ENCODE data around the gene ZNF627. TPM values are rescaled to one million over a fixed set of nuclear protein-coding genes. Genes with fewer than 3 reads are reported as not detected.

Gene ZNF627
- total RNA-seq = 10 to 100 TPM in 7 of 8 experiments, 1 to 10 TPM in 1; 6.8 to 55.7 (median 42.5) TPM

DNA sequence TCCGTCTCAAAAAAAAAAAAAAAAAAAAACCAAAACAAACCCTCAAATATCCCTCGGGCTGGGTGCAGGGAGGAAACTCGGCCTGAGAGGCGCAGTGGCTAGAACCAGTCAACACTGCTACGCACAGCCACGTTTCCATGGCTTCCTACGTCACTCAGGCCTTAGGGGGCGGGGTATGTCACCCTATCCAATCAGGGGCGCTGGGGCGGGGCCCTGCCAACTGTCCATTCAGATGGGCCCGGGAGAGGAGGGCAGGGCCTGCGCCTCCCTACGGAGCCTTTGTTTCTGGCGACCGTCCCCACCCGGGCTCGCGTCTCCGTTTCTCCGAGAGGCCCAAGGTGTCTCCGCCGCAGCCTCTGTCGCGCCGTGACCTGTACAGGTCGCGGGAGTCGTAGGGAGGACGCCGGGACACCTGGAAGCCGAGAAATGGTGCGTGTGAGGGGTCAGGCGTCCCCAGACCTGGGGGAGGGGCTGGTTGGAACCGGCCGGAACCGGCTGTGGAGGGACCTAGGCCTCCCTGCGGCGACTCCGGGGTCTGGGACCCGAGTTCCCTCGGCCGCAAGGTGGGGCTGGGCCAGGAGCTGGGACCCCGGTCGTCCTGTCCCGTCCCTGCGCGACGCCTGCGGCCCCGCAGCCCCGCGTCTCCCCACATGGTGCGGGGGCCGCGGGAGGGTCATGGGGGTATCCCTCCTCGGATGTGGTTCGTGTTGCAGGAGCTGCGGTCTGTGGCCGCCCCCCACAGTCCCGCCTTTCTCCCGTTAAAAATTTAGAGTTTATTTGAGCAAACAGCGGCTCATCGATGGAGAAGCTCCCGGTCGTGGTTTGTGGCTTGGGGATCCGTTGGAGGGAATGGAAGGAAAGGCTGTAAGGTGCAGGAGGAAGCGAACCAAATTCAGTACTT, at the start of gene ZNF627:
Gene ZNF627, plus strand, starts transcription at position 282 of the 901 bp plus-strand sequence. Its CDS starts 145 bp downstream, at position 427.
- 0 to 7% (median 0%) methylated on average over 1 to 25 of the region's 67 CpGs; no CpG with 5 or more reads in 2 of the 10 experiments for WGBS, 10 experiments
- in situ Hi-C loops (cut with MboI; ENCODE audit: low pct_unique_long_range_greater_than_20kb in 2 of 9, low sequenced_read_pairs in 9 of 9, unreplicated experiment in 9 of 9) = no loop called here
- peak within 1 kb of the TSS; percentile 65 to 99 (median 90) for H3K4me3 ChIP-seq
- ATAC-seq (replicated peaks in 6 of 8) = peak; percentile 96 to 99 (median 98)
- peaks cover 7 to 17% of the 10 kb centered on the region in 2 donors for H3K4me1 ChIP-seq (replicated peaks in 1 of 2)
- peak within 1 kb of the TSS; percentile 99 for H3K27ac ChIP-seq

DNA sequence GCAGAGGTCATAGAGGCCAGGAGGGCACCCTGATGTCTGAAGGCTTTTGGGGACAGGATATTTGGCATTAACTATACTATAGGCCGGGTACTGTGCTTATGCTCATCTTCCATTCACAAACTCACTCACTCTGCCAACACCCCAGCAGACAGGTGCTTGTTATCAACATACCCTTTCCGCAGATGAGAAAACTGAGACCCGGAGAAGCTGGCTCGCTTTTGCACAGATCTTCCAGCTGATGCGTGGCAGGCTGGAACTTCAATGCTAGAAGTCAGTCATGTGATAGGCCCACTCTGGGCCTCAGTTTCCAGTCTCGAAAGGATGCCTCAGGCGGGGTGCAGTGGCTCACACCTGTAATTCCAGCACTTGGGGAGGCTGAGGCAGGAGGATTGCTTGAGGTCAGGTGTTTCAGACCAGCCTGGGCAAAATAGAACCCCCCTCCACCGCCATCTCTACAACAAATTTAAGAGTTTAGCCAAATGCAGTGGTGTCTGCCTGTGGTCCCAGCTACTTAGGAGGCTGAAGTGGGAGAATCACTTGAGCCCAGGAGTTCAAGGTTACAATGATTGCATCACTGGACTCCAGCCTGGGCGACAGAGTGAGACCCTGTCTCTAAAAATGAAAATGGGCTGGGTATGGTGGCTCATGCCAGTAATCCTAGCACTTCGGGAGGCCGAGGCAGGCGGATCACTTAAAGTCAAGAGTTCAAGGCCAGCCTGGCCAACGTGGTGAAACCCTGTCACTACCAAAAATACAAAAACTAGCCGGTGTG, 49.2 kb upstream of the ZNF627 start:
- WGBS, 10 experiments = 51 to 94% (median 83%) methylated on average over 1 to 9 of the region's 14 CpGs; no CpG with 5 or more reads in 1 of the 10 experiments
- ATAC-seq (replicated peaks in 6 of 8) = no peak
- Histone ChIP-seq H3K4me3 (no peak overlapping the region), H3K4me1 (replicated peaks in 1 of 2) (no peaks in the 10 kb centered on the region), H3K27ac (no peak overlapping the region)
- in situ Hi-C loops (cut with MboI; ENCODE audit: low pct_unique_long_range_greater_than_20kb in 2 of 9, low sequenced_read_pairs in 9 of 9, unreplicated experiment in 9 of 9) = no loop called here

DNA sequence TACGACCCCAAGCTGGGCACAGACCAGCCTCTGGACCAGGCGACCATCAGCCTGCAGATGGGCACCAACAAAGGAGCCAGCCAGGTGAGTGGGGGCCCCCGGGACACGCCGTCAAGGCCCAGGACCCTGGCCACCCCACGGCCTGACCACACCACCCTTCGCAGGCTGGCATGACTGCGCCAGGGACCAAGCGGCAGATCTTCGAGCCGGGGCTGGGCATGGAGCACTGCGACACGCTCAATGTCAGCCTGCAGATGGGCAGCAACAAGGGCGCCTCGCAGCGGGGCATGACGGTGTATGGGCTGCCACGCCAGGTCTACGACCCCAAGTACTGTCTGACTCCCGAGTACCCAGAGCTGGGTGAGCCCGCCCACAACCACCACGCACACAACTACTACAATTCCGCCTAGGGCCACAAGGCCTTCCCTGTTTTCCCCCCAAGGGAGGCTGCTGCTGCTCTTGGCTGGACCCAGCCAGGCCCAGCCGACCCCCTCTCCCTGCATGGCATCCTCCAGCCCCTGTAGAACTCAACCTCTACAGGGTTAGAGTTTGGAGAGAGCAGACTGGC, 47.8 kb upstream of the ZNF627 start:
- no peaks in the 10 kb centered on the region for H3K4me1 ChIP-seq (replicated peaks in 1 of 2)
- no peak overlapping the region for H3K27ac ChIP-seq
- H3K4me3 ChIP-seq = no peak overlapping the region
- no peak for ATAC-seq (replicated peaks in 6 of 8)
- in situ Hi-C loops (cut with MboI; ENCODE audit: low pct_unique_long_range_greater_than_20kb in 2 of 9, low sequenced_read_pairs in 9 of 9, unreplicated experiment in 9 of 9) = no loop called here
- 40 to 100% methylated on average over 1 to 3 of the region's 24 CpGs; no CpG with 5 or more reads in 8 of the 10 experiments for WGBS, 10 experiments

DNA sequence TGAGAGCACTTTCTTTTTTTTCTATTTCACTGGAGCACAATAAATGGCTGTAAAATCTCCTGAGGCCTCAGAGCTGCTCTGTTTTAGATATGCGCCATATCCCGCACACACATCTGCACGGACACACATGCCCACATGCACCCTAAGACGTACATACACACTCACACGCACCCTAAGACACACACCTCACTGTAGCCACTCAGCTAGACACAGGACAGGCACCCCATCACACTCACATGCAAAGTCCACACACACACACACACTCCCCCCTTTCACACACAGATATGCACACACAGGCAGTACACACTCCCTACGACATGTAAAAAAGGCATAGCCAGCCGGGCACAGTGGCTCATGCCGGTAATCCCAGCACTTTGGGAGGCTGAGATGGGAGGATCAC, 47.0 kb upstream of the ZNF627 start:
- ATAC-seq (replicated peaks in 6 of 8) = no peak
- no peak overlapping the region for H3K4me3 ChIP-seq
- in situ Hi-C loops (cut with MboI; ENCODE audit: low pct_unique_long_range_greater_than_20kb in 2 of 9, low sequenced_read_pairs in 9 of 9, unreplicated experiment in 9 of 9) = no loop called here
- no peak overlapping the region for H3K27ac ChIP-seq
- WGBS, 10 experiments = no CpG with 5 or more reads among the region's 8 CpGs
- no peaks in the 10 kb centered on the region for H3K4me1 ChIP-seq (replicated peaks in 1 of 2)

DNA sequence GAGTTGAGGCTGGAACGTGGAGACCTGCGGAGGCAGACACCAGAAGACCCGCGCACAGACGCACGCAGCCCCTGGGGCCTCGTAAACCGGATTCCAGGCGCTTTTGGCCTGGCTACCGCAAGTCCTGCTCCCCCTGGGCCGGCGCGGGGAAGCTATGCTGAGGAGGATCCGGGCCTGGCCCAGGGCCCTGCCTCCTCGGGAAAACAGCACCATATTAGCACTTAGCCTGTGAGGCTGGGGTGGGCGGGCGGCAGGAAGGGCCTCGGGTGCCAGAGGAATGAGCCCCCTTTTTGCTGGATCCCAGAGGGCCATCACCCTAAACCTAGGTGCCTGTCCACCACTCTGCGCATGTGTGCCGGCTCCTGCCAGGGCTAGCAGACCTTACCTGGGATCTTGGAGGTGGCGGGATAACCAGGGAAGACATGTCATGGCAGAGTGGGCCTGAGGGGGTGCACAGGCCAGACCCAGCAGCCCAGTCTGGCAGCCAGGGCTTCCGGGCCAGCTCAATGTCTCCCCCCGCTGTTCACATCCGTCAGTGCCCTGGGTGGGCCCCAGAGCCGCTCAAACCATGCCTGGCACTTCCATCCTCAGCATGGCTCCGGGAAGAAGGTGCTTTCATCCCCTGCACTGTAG, 45.6 kb upstream of the ZNF627 start:
- no peaks in the 10 kb centered on the region for H3K4me1 ChIP-seq (replicated peaks in 1 of 2)
- H3K27ac ChIP-seq = no peak overlapping the region
- in situ Hi-C loops (cut with MboI; ENCODE audit: low pct_unique_long_range_greater_than_20kb in 2 of 9, low sequenced_read_pairs in 9 of 9, unreplicated experiment in 9 of 9) = no loop called here
- H3K4me3 ChIP-seq = no peak overlapping the region
- 74 to 82% (median 82%) methylated on average over 3 to 7 of the region's 26 CpGs; no CpG with 5 or more reads in 7 of the 10 experiments for WGBS, 10 experiments
- ATAC-seq (replicated peaks in 6 of 8) = peak; percentile 35 to 88 (median 55)

DNA sequence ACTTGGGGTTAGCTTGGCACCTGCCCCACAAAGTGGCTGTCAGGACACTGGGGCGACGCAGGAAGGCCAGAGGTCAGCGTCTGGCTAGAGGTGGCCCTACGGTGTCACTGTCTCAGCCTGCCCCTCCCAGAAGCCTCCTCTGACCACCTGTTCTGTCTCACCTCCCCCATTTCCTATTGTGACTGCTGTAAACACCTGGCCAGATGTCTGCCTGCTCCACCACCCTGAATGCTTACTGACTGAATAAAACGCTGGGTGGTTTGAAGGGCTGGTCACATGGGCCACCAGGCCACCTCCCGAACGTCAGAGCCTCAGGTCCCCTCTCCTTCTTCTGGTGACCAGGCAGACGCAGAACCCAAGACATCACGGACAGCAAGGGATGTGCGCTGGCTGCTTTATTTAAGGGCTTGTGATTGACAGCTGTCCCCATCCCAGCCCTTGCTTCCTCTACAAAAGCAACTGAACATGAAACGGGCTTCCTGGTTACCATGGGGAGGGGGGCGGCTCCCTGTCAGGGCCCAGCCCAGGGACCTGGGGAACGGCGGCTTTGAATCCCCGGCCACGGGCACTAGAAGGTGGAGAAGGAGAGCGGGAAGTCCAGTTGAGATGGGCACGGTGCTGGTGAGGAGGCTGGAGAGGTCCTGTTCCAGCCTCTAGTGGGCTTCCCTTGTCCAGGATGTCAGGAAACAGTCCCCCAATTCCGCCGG, 44.5 kb upstream of the ZNF627 start:
- ATAC-seq (replicated peaks in 6 of 8) = peak in 3 of 8 experiments; percentile 1 to 9 (median 5)
- H3K27ac ChIP-seq = no peak overlapping the region
- in situ Hi-C loops (cut with MboI; ENCODE audit: low pct_unique_long_range_greater_than_20kb in 2 of 9, low sequenced_read_pairs in 9 of 9, unreplicated experiment in 9 of 9) = no loop called here
- 30 to 100% (median 97%) methylated on average over 1 to 4 of the region's 20 CpGs; no CpG with 5 or more reads in 5 of the 10 experiments for WGBS, 10 experiments
- H3K4me3 ChIP-seq = no peak overlapping the region
- peaks cover 1 to 3% of the 10 kb centered on the region in 2 donors for H3K4me1 ChIP-seq (replicated peaks in 1 of 2)

DNA sequence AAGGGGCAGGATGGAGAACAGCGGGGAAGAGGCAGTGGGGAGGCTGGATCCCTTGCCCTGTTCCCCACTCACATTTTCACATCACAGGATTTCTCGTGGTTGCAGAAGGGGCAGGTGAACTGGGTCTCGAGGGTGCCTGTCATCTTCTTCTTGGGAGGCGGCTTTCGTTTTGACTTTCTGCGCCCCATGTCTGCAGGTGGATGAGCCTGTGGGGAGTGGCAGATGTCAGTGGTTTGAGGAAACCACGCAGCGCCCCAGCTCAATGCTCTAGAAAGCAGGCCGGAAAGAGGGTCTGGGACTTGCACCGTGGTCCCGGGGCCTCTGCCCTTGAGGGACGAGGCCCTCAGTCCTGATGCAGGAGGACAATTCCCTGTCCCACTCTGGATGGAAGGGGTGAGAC, 43.1 kb upstream of the ZNF627 start:
- peaks cover 5 to 7% of the 10 kb centered on the region in 2 donors for H3K4me1 ChIP-seq (replicated peaks in 1 of 2)
- ATAC-seq (replicated peaks in 6 of 8) = no peak
- H3K4me3 ChIP-seq = no peak overlapping the region
- in situ Hi-C loops (cut with MboI; ENCODE audit: low pct_unique_long_range_greater_than_20kb in 2 of 9, low sequenced_read_pairs in 9 of 9, unreplicated experiment in 9 of 9) = no loop called here
- H3K27ac ChIP-seq = no peak overlapping the region
- WGBS, 10 experiments = 77 to 95% (median 92%) methylated on average over 3 to 8 of the region's 12 CpGs; no CpG with 5 or more reads in 6 of the 10 experiments

DNA sequence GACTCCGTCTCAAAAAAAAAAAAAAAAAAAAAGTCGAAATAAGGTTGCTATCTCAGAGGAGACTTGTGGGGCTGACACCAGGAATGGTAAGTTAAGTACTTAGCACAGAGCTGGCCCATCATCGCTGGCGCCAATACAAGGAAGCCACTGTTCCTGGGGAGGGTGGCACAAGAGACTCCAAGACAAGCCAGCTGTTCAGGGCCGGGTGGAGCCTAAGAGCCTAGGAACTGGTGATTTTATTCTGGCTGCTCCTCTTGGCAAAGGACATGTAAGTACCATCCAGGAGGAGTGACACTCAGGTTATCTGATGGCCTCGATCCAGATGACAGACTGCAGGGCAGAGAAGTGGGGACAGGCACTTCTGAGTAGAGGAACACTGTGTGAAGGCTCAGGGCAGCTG, 42.0 kb upstream of the ZNF627 start:
- no peak for ATAC-seq (replicated peaks in 6 of 8)
- Histone ChIP-seq H3K4me1 (replicated peaks in 1 of 2) (peaks cover 9 to 12% of the 10 kb centered on the region in 2 donors), H3K27ac (no peak overlapping the region), H3K4me3 (no peak overlapping the region)
- 80 to 100% (median 97%) methylated on average over 1 to 4 of the region's 6 CpGs; no CpG with 5 or more reads in 3 of the 10 experiments for whole genome bisulfite sequencing, 10 experiments
- in situ Hi-C loops (cut with MboI; ENCODE audit: low pct_unique_long_range_greater_than_20kb in 2 of 9, low sequenced_read_pairs in 9 of 9, unreplicated experiment in 9 of 9) = no loop called here

DNA sequence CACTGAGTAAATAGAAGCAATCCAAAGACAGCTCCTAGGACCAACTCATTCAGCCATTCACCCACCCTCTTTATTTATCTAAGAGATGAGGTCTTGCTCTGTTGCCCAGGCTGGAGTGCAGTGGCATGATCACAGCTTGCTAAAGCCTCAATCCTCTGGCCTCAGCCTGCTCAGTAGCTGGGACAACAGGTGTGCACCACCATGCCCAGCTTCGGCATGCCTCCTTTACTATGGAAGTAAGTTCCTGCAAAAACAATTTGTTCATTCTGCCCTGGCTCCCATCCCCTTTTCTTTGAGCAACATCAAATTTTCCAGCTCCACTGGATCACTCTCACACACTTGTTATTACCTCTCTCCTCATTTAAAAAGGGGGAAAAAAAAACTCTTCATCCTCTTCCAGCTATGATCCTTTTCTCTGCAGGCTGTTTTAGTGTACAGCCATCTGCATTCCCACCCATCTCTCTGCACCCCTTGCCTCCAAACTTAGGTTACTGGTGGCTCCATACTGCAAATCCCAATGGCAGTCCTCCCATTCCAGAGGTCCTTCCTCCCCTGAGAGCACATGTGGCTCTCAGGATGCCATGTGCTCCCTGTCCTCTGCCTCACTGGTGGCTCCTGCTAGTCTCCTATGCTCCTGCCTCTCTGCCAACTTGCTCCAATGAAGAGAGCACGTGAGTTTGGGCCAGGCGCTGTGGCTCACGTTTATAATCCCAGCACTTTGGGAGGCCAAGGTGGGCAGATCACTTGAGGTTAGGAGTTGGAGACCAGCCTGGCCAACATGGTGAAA, 40.5 kb upstream of the ZNF627 start:
- WGBS, 10 experiments = 42 to 100% (median 90%) methylated on average over 1 to 4 of the region's 4 CpGs; no CpG with 5 or more reads in 2 of the 10 experiments
- Histone ChIP-seq H3K27ac (no peak overlapping the region), H3K4me1 (replicated peaks in 1 of 2) (peaks cover 11 to 16% of the 10 kb centered on the region in 2 donors), H3K4me3 (no peak overlapping the region)
- ATAC-seq (replicated peaks in 6 of 8) = no peak
- in situ Hi-C loops (cut with MboI; ENCODE audit: low pct_unique_long_range_greater_than_20kb in 2 of 9, low sequenced_read_pairs in 9 of 9, unreplicated experiment in 9 of 9) = no loop called here

DNA sequence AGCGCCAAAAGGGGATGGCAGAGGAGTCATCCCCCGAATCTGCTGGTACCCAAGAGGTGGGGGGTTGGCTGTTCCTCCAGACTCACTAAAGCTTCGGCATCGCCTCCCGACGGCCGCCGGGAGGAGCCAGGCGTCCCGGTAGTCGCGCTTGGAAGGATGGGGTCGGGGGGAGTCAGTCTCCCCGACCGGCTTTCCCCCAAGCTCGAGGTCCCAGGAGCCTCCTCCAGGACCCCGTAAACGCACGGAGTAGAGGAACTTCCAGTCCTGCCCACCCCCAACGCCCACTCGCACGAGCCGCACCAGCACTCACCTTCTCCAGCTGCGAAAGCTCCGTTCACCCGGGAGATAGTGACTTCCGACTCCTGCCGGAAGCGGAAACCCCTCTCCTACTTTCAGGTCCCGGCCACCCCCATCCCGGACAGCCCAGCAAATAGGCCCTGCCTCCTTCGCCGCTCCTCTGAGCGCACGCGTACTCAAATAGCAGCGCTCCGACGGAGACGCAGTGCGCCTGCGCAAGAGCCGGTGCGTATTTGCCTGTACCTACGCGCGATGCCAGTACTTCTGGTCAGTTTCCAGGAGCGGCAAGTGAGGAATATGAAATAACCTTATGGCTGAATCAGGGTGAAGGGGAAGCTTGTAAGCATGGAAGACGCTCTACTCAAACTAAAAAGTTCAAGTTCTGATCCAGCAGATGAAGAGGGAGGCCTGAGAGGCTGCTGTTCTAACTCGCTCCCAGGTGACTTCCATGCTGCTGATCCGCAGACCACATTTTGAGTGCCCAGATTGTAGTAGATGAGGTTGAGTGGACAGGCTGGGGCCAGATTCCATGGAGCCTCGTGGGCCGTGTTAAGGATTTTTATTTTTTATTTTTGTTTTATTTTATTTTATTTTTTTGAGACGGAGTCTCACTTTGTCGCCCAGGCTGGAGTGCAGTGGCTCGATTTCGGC, 38.1 kb upstream of the ZNF627 start, which contains the start of gene ELOF1:
Gene ELOF1, minus strand, starts transcription at position 350 of the 948 bp plus-strand sequence. CDS start 4,883 bp downstream, outside the sequence.
- H3K4me1 ChIP-seq (replicated peaks in 1 of 2) = peaks cover 11 to 16% of the 10 kb centered on the region in 2 donors
- peak within 1 kb of the TSS; percentile 23 to 73 for H3K27ac ChIP-seq
- WGBS, 10 experiments = 0 to 71% (median 11%) methylated on average over 1 to 28 of the region's 57 CpGs; no CpG with 5 or more reads in 2 of the 10 experiments
- in situ Hi-C loops (cut with MboI; ENCODE audit: low pct_unique_long_range_greater_than_20kb in 2 of 9, low sequenced_read_pairs in 9 of 9, unreplicated experiment in 9 of 9) = no loop called here
- peak within 1 kb of the TSS; percentile 54 to 88 (median 67) for H3K4me3 ChIP-seq
- ATAC-seq (replicated peaks in 6 of 8) = peak; percentile 95 to 99 (median 97)

All from motor neuron (in vitro differentiated cells).